BJ (cell line): ENCODE results near the gene SH3GL2. TPM values are rescaled to one million over a fixed set of nuclear protein-coding genes. Genes with fewer than 3 reads are reported as not detected.
"Not testable (repeated sequence)": the region's sequence is repeated elsewhere in the genome, so short reads cannot be mapped to it uniquely, and the experiment has no call there.

Experiments
- CTCF ChIA-PET: fragments of 350-600 bp; formaldehyde crosslinking; extraction: SDS; loops from one replicate; lab custom pipeline; 2021; ENCODE audit warnings: antibody characterized with exemption, inconsistent platforms; lab: Yijun Ruan, JAX
- POLR2A ChIA-PET: fragments of 300-600 bp; sonication (Branson Sonifier 250); formaldehyde crosslinking; extraction: SDS; loops from one replicate; lab custom pipeline; 2021; ENCODE audit warnings: antibody characterized with exemption; lab: Charles Lee
- DNase-seq: peaks from one replicate; pipeline ENCODE4 v3.0.0-alpha.2; 2011; ENCODE audit warnings: low read depth
- H3K27me3 ChIP-seq: 2 replicates; pipeline ENCODE4 v1.6.0; 2011; ENCODE audit warnings: low read length; ENCODE audit not compliant: control insufficient read depth, insufficient read depth
- H3K36me3 ChIP-seq: 2 replicates; pipeline ENCODE4 v1.5.1; 2011; ENCODE audit warnings: low read length; ENCODE audit not compliant: control insufficient read depth, insufficient read depth
- H3K4me3 ChIP-seq: 2 replicates; pipeline ENCODE4 v1.5.1; 2011; ENCODE audit warnings: low read depth, mild to moderate bottlenecking, control low read depth, low read length
- CTCF ChIP-seq: IDR thresholded peaks from 2 replicates; pipeline ENCODE4 v1.5.1; 2011; ENCODE audit warnings: low read depth, mild to moderate bottlenecking, control low read depth, inconsistent platforms, low read length, moderate library complexity; ENCODE audit not compliant: insufficient read depth
- polyA plus RNA-seq: library from polyadenylated mRNA; depleted of rRNA; stranded (reverse); fragments of >200 nt; gene quantifications from 2 replicates; pipeline ENCODE4 v1.2.3, GENCODE V29; 2011

Gene SH3GL2
- polyA plus RNA-seq, 1 experiment, result 1.7 TPM

- POLR2A ChIA-PET, result no interaction called here
- TF ChIP-seq CTCF, result no peak
- H3K36me3 ChIP-seq, result no peaks in the 10 kb centered on the region
- DNase-seq, result no peak
- H3K4me3 ChIP-seq, result no peak overlapping the region
- no peaks in the 10 kb centered on the region; the same call in 1 of the 2 replicates for H3K27me3 ChIP-seq
- CTCF ChIA-PET, result no interaction called here
Observed at GRCh38 chr9:17752021-17752420, 173.2 kb downstream of the SH3GL2 start.

- no peaks in the 10 kb centered on the region for H3K36me3 ChIP-seq
- no peaks in the 10 kb centered on the region for H3K27me3 ChIP-seq
- ChIA-PET CTCF (interaction anchor here (0.6 kb wide), 1 partner anchor 32 kb away, joined by 3 read pairs; no protein-coding TSS in a partner anchor), POLR2A (no interaction called here)
- no peak for TF ChIP-seq CTCF
- no peak for DNase-seq
- H3K4me3 ChIP-seq, result no peak overlapping the region
Observed at GRCh38 chr9:17757816-17758215, 178.9 kb downstream of the SH3GL2 start.

GRCh38 chr9:17760250-17760649 lies 181.4 kb downstream of the SH3GL2 start:
- no peak for DNase-seq
- ChIA-PET CTCF (interaction anchor here (1.7 kb wide), 1 partner anchor 11 kb away, joined by 3 read pairs; no protein-coding TSS in a partner anchor), POLR2A (no interaction called here)
- Histone ChIP-seq H3K36me3 (no peaks in the 10 kb centered on the region), H3K4me3 (no peak overlapping the region), H3K27me3 (no peaks in the 10 kb centered on the region)
- TF ChIP-seq CTCF, result no peak

GRCh38 chr9:17761984-17762676 lies 183.3 kb downstream of the SH3GL2 start:
- H3K4me3 ChIP-seq, result no peak overlapping the region
- CTCF ChIA-PET, result no interaction called here
- no peaks in the 10 kb centered on the region for H3K27me3 ChIP-seq
- H3K36me3 ChIP-seq, result no peaks in the 10 kb centered on the region
- TF ChIP-seq CTCF, result no peak
- no peak for DNase-seq
- POLR2A ChIA-PET, result no interaction called here

- no peak for DNase-seq
- CTCF ChIA-PET, result no interaction called here
Observed at GRCh38 chr9:17764306-17764705, 185.4 kb downstream of the SH3GL2 start.

GRCh38 chr9:17765131-17765530 lies 186.3 kb downstream of the SH3GL2 start:
- CTCF ChIA-PET, result interaction anchor here (0.5 to 1.0 kb wide), 3 partner anchors 153 to 235 kb away, joined by 3 read pairs; no protein-coding TSS in a partner anchor
- peak; percentile 23 for DNase-seq
- H3K36me3 ChIP-seq, POLR2A ChIA-PET, H3K4me3 ChIP-seq, H3K27me3 ChIP-seq: not testable (repeated sequence)

More at GRCh38 chr9:17764306-17764705, 185.4 kb downstream of the SH3GL2 start:
- TF ChIP-seq CTCF, result no peak
- no peaks in the 10 kb centered on the region for H3K36me3 ChIP-seq
- POLR2A ChIA-PET, result no interaction called here
- no peak overlapping the region for H3K4me3 ChIP-seq
- no peaks in the 10 kb centered on the region for H3K27me3 ChIP-seq
